ENCODE data around the gene C22orf23. TPM values are rescaled to one million over a fixed set of nuclear protein-coding genes. Genes with fewer than 3 reads are reported as not detected.

Gene C22orf23
- total RNA-seq, 4 donors from 2014 or later = 0.59 to 1.7 (median 0.73) TPM

GRCh38 chr22:37896939-37897338 lies 56.5 kb downstream of the C22orf23 start:
- intact Hi-C loops (cut with DNase I) = no loop called here
- Histone ChIP-seq H3K36me3 (no peaks in the 10 kb centered on the region), H3K27ac (peak overlapping the region; percentile 75 to 83 (median 81)), H3K4me3 (replicated peaks in 1 of 3) (no peak overlapping the region), H3K9me3 (no peaks in the 10 kb centered on the region), H3K4me1 (peaks cover 46 to 66% of the 10 kb centered on the region in 2 donors), H3K27me3 (no peaks in the 10 kb centered on the region)
- DNase-seq = no peak
- TF ChIP-seq CTCF (IDR thresholded peaks at IDR 0.05) (no peak), POLR2A (IDR thresholded peaks at IDR 0.05) (no peak)
- 81 to 85% methylated on average over 3 of the region's 3 CpGs for WGBS, 2 donors

- no peaks in the 10 kb centered on the region for H3K9me3 ChIP-seq
- TF ChIP-seq POLR2A (IDR thresholded peaks at IDR 0.05) (no peak), CTCF (IDR thresholded peaks at IDR 0.05) (no peak)
- H3K27ac ChIP-seq = peak overlapping the region; percentile 75 to 83 (median 81)
- intact Hi-C loops (cut with DNase I) = no loop called here
- H3K4me3 ChIP-seq (replicated peaks in 1 of 3) = no peak overlapping the region
- peak; percentile 16 to 28 for DNase-seq
- H3K27me3 ChIP-seq = no peaks in the 10 kb centered on the region
- H3K36me3 ChIP-seq = no peaks in the 10 kb centered on the region
- H3K4me1 ChIP-seq = peaks cover 46 to 67% of the 10 kb centered on the region in 2 donors
- 58 to 62% methylated on average over 5 of the region's 5 CpGs for WGBS, 2 donors
Measured at GRCh38 chr22:37896181-37896592, 57.2 kb downstream of the C22orf23 start.

GRCh38 chr22:37894939-37895670 lies 58.3 kb downstream of the C22orf23 start:
- peak overlapping the region; percentile 75 to 83 (median 81) for H3K27ac ChIP-seq
- H3K4me1 ChIP-seq = peaks cover 46 to 67% of the 10 kb centered on the region in 2 donors
- DNase-seq = peak; percentile 38 to 49
- peaks cover 4 to 6% of the 10 kb centered on the region in 2 donors for H3K36me3 ChIP-seq
- H3K4me3 ChIP-seq (replicated peaks in 1 of 3) = no peak overlapping the region
- H3K27me3 ChIP-seq = no peaks in the 10 kb centered on the region
- no peak for TF ChIP-seq CTCF (IDR thresholded peaks at IDR 0.05)
- TF ChIP-seq POLR2A (IDR thresholded peaks at IDR 0.05) = peak in 1 of 2 donors; percentile 10
- H3K9me3 ChIP-seq = no peaks in the 10 kb centered on the region
- 40 to 46% methylated on average over 8 of the region's 8 CpGs for WGBS, 2 donors
- intact Hi-C loops (cut with DNase I) = no loop called here

- Histone ChIP-seq H3K36me3 (peaks cover 17 to 22% of the 10 kb centered on the region in 2 donors), H3K4me1 (peaks cover 39 to 57% of the 10 kb centered on the region in 2 donors), H3K9me3 (no peaks in the 10 kb centered on the region), H3K4me3 (replicated peaks in 1 of 3) (no peak overlapping the region), H3K27ac (peak overlapping the region; percentile 48 to 83 (median 81)), H3K27me3 (no peaks in the 10 kb centered on the region)
- no peak for TF ChIP-seq CTCF (IDR thresholded peaks at IDR 0.05)
- TF ChIP-seq POLR2A (IDR thresholded peaks at IDR 0.05) = no peak
- 43 to 44% methylated on average over 5 of the region's 5 CpGs for WGBS, 2 donors
- DNase-seq = peak; percentile 47 to 52
- intact Hi-C loops (cut with DNase I) = no loop called here
Measured at GRCh38 chr22:37893583-37893983, 59.8 kb downstream of the C22orf23 start.

Small RNA genes lying within 50 kb of the gene (microRNA-seq; reads per million reads assigned to microRNA genes)
- gene MIR4534 (not detected), gene MIR6820 (1.5 reads per million)

Other genes starting within 250 kb of the C22orf23 start
- gene GCAT, start 145.7 kb downstream of the C22orf23 start, total RNA-seq = 10 to 100 TPM; 30.4 to 59.1 (median 38.2) TPM
- gene GALR3, start 130.2 kb downstream of the C22orf23 start, total RNA-seq = not detected
- gene ANKRD54, start 109.3 kb downstream of the C22orf23 start, total RNA-seq = 10 to 100 TPM; 54.7 to 75.9 (median 61.5) TPM
- gene EIF3L, start 104.2 kb downstream of the C22orf23 start, total RNA-seq = 100 to 1,000 TPM; 423 to 557 (median 455) TPM
- 10 to 100 TPM; 22.2 to 48.3 (median 30.8) TPM for gene MICALL1, start 47.3 kb downstream of the C22orf23 start, total RNA-seq
- gene POLR2F, start 98 bp upstream of the C22orf23 start, total RNA-seq = 10 to 100 TPM; 19.7 to 88.9 (median 55.2) TPM
- under 1 TPM in 1 of 4 donors, not detected in 3; 0.34 TPM for gene SOX10, start 31.0 kb upstream of the C22orf23 start, total RNA-seq
- 10 to 100 TPM; 52.2 to 81.4 (median 57.5) TPM for gene PICK1, start 103.8 kb upstream of the C22orf23 start, total RNA-seq
- gene SLC16A8, start 130.6 kb upstream of the C22orf23 start, total RNA-seq = 1 to 10 TPM in 1 of 4 donors, under 1 TPM in 1, not detected in 2; 0.88 to 1.0 TPM
- 1 to 10 TPM in 2 of 4 donors, under 1 TPM in 2; 0.50 to 1.7 (median 1.1) TPM for gene BAIAP2L2, start 157.1 kb upstream of the C22orf23 start, total RNA-seq
- gene PLA2G6, start 228.2 kb upstream of the C22orf23 start, total RNA-seq = 100 to 1,000 TPM; 106 to 122 (median 112) TPM
- 100 to 1,000 TPM in 1 of 4 donors, 10 to 100 TPM in 3; 13.1 to 111 (median 24.6) TPM for gene MAFF, start 248.4 kb upstream of the C22orf23 start, total RNA-seq